Measurements from ENCODE around the gene SETD1A.

SETD1A gene

DNA sequence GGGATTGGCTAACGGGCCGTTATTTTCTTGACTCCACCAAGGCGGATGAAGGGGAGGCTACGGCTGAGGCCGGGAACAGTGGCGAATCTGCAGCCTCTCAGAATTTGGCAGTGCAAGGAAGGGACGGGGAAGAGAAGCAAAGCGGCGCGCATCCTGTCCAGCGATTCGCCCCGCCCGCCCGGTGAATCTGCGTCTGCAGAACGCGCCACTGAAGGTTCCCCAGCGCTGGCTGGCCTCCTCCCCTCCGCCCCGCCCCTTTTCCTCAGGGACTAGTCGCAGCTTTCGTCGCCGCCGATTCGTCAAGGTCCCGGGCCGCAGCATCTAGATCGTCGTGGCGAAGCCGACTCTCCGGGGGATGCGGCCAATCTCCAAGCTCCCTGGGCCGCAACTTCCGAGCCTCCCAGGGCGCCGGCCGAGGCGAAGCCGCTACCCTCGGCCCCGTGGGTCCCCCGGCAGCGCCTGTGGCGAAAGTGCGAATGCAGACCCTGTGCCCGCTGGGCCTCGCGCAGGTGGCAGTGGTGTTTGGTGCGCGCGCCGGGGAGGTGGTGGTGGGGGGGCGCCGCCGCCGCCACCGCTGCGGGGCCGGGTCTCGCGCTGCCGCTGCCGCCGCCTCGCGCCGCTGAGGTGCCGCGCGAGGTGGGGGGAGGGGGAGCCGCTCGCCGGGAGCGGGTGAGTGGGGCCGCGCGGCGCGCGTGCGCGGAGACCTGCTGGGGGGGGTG lies at the start of gene SETD1A:
SETD1A (plus strand) TSS at position 299 of the 719 bp plus-strand sequence. CDS start 978 bp downstream, outside the sequence.
- peak; percentile 92 to 96 for DNase-seq (ENCODE audit: low read depth in 1 of 2, low spot score in 1 of 2)

DNA sequence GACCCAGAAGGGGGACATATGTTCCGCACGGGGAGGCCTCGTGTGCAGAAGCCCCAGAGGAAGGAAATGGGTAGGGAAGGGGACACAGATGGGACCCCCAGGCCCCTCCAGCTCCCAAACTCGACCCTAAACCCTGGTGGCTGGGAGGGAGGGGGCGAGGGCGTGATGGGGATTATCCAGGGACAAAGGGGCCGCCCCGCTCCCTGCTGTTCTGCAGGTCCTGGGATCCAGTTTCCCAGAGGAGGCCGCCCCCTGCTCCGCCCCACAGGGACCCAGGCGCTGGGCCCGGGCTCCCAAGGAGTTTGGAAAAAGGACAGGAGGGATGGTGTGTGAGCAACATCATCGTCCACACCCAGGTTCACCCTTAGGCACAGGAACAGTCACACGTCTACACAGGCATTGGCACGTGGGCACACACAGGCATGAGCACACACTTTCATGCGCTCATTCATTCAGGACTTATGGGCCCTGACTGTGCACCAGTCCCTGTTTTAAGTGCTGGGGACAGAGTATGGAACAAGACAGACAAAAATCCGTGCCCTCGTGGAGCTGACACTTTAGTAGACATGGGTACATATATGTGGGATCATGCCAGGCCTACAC lies 47.0 kb upstream of the SETD1A start:
- DNase-seq (ENCODE audit: low read depth in 1 of 2, low spot score in 1 of 2) = no peak

DNA sequence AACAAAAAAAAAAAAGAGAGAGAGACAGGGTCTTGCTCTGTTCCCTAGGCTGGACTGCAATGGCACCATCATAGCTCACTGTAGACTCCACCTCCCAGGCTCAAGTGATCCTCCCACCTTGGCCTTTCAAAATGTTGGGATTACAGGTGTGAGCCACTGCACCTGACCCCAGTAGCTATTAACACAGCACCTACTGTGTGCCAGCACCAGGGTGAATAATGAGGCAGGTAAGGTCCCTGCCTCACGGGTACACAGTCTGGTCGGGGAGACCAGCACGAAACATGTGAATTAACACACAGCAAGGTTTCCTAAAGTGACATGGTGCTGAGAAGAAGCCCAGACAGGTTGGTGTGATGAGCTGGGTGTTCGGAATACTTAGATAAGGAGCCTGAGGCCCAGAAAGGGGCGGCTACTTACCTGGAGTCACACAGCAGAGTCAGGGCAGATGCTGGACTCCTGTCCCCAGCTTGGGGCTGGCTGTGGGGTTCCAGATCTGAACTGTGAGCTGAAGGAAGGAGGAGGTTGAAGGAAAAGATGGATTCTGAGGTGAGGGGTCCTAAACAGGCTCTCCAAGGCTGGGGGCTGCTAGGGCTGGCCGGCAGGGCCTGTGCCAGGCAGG lies 44.7 kb upstream of the SETD1A start:
- no peak for DNase-seq (ENCODE audit: low read depth in 1 of 2, low spot score in 1 of 2)

DNA sequence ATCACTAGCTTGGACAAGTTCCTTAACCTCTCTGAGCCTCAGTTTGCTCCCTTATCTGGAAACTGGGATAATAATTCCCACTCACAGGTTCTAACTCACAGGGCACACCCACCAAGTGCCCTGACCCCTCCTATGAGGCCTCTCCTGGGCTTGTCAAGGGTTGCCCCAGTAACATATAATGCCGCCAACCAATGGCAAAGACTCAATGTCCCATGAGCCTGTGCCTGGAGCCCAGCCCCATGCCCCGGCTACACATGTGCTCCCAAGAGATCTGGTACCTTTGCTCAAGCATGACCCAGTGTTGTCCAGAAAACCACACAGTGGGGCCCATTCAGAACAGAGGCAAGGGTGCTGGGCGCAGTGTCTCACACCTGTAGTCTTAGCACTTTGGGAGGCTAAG lies 42.7 kb upstream of the SETD1A start:
- no peak for DNase-seq (ENCODE audit: low read depth in 1 of 2, low spot score in 1 of 2)

DNA sequence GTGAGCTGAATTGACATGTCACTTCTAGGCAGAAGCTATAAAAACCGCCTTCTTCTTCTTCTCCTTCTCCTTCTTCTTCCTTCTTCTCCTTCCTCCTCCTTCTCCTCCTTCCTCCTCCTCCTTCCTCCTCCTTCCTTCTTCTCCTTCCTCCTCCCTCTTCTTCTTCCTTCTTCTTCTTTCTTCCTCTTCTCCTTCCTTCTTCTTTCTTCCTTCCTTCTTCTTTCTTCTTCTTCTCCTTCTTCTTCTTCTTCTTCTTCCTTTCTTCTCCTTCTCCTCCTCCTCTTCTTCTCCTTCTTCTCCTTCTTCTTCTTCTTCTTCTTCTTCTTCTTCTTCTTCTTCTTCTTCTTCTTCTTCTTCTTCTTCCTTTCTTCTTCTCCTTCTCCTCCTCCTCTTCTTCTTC lies 38.9 kb upstream of the SETD1A start:
- DNase-seq (ENCODE audit: low read depth in 1 of 2, low spot score in 1 of 2) = no peak

DNA sequence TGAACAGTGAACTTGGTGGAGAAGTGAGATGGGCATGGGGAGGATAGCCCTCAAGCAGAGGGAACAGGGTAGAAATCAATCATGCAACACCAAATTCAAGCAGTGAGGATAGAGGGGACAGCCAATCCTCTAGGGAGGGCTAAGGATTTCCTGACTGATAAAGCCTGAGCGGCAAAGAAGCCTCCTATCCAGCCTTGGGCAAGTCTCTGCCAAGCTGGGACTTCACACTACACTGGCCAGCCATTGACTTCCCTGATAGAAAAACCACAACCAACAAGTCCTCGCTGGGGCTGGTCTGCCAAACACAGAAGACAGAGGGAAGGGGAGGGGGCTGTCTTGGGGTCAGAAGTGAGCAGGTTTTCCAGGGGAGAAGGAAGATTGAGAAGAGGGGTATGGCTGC lies 36.7 kb upstream of the SETD1A start:
- no peak for DNase-seq (ENCODE audit: low read depth in 1 of 2, low spot score in 1 of 2)

DNA sequence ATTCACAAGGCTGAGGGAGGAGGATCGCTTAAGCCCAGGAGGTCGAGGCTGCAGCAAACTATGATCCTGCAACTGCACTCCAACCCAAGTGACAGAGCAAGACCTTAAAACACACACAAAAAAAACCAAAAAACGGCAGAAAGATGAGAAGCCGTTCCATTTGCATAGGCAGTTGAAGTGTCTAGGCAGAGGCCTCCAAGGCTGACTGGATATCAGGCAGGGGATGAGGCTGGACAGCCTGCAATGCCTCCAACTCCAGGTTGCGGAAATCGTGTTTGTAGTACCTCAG lies 36.2 kb upstream of the SETD1A start:
- DNase-seq (ENCODE audit: low read depth in 1 of 2, low spot score in 1 of 2) = no peak

DNA sequence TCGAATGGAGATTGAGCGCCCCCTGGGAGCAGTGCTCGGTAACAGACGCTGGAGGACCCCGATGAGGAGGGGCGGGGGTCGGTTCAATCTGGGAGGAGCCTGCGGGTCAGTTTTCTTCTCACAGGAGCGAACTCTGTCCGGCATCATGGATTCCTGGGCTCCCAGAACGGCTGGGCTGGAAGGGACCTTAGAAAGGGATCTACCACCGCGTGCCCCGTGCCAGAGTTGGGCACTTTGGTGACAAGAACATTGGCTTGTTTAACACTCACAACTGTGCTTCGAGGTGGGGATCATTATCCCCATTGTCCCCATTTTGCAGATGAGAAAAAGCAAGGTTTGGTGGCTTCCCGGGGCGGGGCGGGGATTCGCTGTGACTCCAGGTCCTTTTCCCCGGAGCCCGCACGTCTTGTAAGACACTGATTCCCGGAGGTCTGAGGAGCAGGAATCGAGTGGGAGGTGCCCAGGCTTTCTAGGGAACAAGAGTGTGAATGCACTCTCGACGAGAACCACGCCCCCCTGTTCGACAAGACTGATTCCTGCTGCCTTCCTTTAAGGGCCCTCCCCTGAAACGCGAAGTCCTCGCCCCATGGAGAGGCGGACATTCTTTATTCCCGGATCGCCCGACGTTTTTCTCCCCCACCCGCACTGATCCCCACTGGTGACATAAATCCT lies 35.7 kb upstream of the SETD1A start:
- DNase-seq (ENCODE audit: low read depth in 1 of 2, low spot score in 1 of 2) = peak; percentile 76 to 78

DNA sequence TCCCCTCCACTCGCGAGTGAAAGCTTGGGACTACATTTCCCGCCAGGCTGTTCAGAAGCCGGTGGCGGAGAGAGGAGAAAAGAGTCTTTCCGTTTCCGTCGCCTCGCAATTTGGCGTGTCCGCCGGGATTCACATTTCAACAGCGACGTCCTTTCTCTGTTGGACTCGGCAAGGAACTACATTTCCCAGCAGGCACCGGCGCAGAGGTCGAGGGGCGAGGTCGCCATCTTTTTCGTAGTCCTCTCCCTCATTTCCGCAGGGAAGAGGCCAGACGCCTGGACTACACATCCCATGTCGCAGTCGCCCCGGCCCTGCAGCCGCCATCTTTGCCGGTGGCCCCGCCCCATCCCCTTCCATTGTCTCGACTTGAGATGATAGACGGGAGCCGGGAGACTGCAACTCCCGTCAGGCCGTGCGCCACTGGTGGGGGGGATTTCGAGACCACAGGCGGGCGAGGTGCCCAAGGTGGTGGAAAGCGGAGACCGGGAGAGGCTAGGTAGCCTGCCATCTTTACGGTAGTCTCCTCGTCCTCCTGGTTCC lies 35.1 kb upstream of the SETD1A start:
- DNase-seq (ENCODE audit: low read depth in 1 of 2, low spot score in 1 of 2) = peak; percentile 97 to 99

DNA sequence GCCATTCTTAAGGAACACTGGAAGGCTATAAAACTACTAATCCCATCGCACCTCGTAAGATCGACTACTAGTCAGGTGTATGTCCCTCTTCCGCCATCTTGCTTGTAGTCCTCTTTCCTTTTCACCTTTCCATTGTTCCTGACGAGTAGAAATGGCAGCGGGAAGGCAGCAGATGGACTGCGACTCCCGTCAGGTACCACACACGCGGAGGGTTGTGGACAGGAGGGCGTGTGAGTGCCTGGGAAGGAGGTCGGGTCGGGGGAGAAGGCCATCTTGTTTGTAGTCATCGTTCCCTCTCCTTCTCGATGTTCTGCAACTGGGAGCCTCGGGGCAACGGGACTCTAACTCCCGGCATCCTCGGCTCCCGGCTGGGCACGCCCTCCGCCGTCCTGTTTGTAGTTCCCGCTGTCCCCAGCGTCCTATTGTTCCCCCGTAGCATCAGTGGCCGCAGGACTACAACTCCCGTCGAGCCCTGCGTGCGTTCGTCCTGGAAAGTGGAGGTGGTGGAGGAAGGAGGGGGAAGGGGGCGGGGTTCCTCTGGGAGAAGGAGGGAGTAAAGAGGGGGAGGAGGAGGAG lies 34.5 kb upstream of the SETD1A start:
- DNase-seq (ENCODE audit: low read depth in 1 of 2, low spot score in 1 of 2) = peak; percentile 83 to 93

DNA sequence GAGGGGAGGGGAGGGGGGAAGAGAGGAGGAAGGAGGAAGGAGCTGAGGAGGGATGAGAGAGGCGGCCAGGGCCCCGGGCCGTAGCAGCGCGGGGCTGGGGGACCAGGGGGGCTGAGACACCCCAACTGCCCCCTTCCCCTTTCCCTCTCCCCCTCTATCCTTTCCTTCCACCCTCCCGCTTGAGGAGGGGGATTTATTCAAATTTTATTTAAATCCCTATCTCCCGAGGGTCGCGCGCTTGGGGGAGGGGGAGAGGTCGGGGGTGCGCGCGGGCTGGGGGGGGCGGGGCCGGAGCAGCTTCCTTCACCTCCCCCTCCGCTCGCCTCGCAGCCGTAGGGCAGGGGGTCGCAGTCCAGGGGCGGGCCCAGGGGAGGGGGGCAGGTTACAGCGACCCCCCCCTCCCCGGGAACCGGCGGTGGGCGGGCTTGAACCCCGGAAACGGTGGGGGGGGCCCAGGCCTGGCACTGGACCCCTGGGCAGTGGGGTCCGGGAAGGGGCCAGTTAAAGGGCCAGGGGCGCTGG lies 33.9 kb upstream of the SETD1A start, which contains the start of gene FBXL19:
FBXL19 (plus strand) TSS at position 19 of the 522 bp plus-strand sequence. CDS start 2,183 bp downstream, outside the sequence.
- DNase-seq (ENCODE audit: low read depth in 1 of 2, low spot score in 1 of 2) = no peak

DNA sequence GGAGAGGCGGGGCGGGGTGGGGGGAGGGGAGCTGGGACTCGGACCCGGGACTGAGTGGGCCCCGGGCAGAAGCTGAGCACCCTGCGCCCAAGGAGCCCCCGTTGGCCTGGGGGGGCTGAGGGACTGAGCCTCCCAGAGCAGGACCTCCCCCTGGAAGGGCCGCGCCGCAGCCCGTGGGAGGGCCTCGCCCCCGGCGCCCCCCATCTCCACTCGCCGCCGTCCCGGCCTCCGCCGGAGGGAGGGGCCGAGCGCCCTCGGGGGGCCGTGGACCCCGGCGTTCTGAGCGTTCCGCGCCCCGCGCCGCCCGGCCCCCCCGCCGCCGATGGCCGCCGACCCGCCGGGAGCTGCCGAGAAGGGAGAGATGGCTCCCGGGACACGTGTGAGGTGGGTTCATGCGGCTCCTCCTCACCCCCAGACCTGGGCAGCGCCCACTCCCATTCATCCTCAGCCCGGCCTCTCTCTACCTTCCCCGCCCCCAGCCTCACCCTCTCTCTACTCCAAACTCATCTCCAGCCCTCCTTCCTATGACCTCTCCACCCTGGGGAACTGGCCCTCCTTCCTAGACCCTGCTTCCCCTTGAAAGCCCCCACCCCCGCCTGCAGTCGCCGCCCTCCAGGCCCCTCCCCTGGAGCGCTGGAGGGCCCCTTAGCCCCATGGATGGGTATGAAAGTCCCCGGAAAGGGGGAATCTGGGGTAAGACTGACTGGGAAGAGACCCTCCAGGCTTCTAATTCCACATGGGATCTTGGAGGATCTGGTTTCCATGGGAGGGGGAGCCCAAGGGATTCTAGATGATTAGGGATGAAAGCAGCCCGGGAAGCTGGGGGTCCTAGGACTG lies 33.3 kb upstream of the SETD1A start:
- no peak for DNase-seq (ENCODE audit: low read depth in 1 of 2, low spot score in 1 of 2)

DNA sequence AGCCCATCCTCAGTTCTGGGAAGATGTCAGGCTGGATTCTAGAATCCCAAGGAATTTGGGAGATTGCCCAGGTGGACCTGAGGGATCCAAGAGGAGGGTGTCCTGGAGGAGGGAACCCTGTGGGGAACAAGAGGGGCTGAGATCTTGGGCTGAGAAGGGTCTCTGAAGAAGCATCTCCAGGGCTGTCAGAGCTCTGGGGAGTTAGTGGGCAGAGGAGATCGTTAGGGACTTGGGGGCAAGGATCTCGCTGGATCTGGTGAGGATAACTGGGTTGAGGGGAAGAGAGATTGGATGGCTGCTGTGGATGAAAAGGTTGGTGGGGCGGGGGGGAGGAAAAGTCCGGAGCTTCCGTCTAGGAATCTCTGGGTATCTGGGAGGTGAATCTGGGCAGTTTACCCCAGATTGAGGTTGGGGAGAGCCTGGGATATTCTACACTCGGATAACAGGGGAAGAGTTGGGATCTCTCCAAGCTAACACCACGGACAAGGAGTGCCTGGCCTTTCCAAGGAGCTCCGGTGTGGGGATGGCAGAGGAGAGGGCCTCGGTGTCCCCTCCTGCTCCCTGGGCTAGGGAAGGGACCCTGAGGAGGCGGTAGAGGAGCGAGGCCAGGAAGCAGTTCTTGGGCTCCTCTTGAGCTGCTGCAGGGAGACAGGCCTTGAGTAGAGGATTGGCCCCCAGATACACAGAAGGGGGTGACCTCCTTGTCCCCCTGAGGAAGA lies 32.5 kb upstream of the SETD1A start:
- DNase-seq (ENCODE audit: low read depth in 1 of 2, low spot score in 1 of 2) = no peak

DNA sequence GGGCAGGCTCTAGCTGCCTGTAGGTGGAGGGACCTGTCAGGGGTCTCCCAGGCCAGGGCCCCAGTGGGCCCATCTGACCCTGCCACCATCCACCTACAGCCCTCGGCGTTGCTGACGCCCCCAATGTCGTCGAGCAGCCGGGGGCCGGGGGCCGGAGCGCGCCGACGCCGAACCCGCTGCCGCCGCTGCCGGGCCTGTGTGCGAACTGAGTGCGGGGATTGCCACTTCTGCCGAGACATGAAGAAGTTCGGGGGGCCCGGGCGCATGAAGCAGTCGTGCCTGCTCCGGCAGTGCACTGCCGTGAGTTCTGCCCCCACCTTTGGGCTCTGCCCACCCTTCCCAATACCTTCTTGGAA lies 31.9 kb upstream of the SETD1A start:
- DNase-seq (ENCODE audit: low read depth in 1 of 2, low spot score in 1 of 2) = no peak

DNA sequence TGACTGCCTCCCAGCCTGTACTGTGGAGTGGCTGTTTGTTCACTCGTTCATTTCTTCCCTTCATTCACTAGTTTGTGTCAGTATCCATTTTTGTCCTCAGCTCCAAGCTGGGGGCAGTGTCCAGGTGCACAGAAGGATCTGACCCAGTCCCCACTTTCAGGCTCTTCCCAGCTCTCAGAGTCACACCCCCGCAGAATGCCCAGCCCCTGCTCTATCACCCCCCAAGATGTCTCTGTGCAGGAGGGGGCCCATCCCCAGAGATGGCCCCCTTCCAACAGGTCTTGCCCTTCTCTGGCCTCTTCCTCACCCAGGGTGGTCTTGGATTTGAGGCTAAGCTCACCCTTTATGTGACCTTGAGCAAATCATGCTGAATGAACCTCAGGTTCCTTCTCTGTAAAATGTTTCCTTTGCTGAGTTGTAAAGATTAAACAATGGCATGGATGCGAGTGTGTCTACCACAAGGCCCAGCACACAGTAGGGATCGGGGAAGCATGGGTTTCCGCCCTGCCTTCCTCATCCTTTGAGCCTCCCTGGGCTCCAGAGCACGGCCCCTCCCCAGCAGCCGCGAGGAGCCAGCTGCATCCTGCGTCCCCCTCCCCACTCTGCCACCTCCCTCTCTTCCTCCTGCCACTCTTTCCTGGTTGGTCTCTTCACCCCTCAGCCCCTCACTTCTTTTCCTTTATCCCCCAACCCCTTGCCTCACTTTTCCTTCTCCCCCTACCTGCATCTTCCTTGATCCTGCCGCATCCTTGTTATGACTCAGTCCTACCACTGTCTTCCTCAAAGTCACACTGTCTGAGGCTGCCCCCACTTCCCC lies 31.4 kb upstream of the SETD1A start:
- no peak for DNase-seq (ENCODE audit: low read depth in 1 of 2, low spot score in 1 of 2)

DNA sequence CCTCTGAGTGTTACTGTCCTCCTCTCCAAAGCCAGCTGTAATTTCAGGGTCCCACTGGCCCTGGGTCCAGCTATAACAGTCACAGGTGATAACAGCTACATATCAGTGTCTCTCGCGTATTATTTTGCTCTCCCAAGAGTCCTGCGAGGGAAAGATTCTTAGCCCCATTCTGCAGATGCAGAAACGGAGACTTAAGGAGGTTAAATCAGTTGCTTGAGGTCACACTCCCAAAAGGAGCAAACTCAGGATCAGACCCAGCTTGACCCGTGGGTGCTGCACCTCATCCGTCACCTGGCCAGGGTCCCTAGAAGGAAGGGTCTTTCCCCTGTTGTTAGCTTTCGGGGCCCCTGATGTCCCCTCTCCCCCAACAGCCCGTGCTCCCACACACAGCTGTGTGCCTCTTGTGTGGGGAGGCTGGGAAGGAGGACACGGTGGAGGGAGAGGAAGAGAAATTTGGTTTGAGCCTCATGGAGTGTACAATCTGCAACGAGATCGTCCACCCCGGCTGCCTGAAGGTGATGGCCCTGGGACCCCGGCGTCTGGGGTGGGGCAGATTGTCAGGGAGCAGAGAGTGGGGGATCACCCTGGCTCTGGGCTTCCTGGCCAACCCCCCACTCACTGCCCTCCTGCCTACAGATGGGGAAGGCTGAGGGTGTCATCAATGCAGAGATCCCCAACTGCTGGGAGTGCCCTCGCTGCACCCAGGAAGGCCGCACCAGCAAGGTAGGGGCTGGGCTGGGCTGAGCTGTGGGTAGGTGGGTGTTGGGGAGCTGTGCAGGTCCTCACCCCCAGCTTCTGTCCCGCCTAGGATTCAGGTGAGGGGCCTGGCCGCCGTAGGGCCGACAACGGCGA lies 30.4 kb upstream of the SETD1A start:
- DNase-seq (ENCODE audit: low read depth in 1 of 2, low spot score in 1 of 2) = no peak

DNA sequence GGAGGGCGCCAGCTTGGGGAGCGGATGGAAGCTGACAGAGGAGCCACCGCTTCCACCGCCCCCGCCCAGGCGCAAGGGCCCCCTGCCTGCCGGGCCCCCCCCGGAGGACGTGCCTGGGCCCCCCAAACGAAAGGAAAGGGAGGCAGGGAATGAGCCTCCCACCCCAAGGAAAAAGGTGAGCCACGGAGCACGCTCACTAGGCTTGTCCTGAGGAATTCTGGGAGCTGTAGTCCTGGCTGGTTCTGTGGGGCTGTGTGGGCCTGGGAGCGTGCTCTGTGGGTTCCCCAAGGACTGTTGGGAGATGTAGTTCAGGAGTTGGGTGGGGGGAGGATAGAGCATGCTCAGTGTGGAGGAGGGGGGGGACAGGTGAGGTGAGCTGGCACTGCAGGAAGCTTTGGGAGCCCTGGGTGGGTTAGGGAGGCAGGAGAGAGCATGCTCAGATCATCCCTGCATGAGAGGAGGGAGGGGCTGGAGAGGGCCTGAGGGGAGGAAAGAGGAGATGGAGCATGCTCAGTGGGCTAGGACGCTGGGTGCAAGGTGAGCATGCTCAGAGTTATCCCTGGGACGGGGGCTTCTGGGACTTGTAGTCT lies 29.7 kb upstream of the SETD1A start:
- DNase-seq (ENCODE audit: low read depth in 1 of 2, low spot score in 1 of 2) = no peak

DNA sequence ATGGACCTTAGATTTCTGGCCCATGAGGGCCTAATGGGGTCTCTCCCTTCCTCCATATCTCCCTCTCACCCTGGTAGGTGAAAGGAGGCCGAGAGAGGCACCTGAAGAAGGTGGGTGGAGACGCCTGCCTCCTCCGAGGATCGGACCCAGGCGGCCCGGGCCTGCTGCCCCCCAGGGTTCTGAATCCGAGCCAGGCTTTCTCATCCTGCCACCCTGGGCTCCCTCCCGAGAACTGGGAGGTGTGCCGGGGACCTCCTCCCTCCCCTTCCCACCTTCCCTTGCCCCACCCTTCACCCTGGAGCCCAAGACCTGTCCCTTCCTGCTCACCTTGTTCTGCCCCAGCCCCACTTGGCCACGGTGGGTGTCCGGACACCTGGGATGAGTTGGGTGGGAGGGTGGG lies 29.2 kb upstream of the SETD1A start:
- no peak for DNase-seq (ENCODE audit: low read depth in 1 of 2, low spot score in 1 of 2)
